ENCODE results near the gene CAVIN2. TPM values are rescaled to one million over a fixed set of nuclear protein-coding genes. Genes with fewer than 3 reads are reported as not detected.

CAVIN2 gene
- total RNA-seq, 1 experiment from 2014 or later: not detected

DNA sequence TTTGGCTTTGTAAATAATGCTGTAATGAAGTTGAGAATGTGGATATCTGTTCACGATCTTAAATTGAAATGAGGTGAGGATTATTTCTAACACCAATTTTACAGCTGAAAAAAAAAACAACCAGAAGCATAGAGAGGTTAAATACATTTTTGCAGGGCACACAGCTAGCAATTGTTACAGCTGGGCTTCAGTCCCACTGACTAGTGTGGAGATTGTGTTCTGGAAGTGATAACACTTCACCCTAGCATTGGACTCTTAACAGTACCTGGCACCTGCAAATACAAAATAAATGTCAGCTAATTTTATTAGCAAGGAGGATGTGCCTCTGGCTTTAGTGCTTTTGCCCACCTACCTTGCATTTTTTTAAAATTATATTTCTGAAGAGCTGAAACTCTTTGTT is 28.8 kb downstream of the CAVIN2 start:
- Mint-ChIP-seq H3K27ac (ENCODE audit: unreplicated experiment) (no peak overlapping the region), H3K9me3 (ENCODE audit: unreplicated experiment) (no peaks in the 10 kb centered on the region), H3K36me3 (ENCODE audit: insufficient read depth, unreplicated experiment) (no peaks in the 10 kb centered on the region), H3K4me3 (ENCODE audit: unreplicated experiment) (no peak overlapping the region), H3K27me3 (ENCODE audit: insufficient read depth, unreplicated experiment) (peaks cover 18% of the 10 kb centered on the region), H3K4me1 (ENCODE audit: low read depth, unreplicated experiment) (no peaks in the 10 kb centered on the region)
- intact Hi-C loops (cut with micrococcal nuclease; ENCODE audit: unreplicated experiment): no loop called here
- Histone ChIP-seq H3K4me1 (no peaks in the 10 kb centered on the region), H3K27me3 (replicated peaks; ENCODE audit: control insufficient read depth, insufficient read depth, low read length) (no peaks in the 10 kb centered on the region), H3K36me3 (ENCODE audit: control insufficient read depth, insufficient read depth, low read length) (no peaks in the 10 kb centered on the region), H3K9me3 (no peaks in the 10 kb centered on the region), H3K4me3 (ENCODE audit: low read depth, low read length) (no peak overlapping the region)
- no peak for DNase-seq
- POLR2A ChIA-PET: interaction anchor here (0.5 kb wide), 1 partner anchor 274 kb away, joined by 3 read pairs; no protein-coding TSS in a partner anchor
- TF ChIP-seq, protein P1, sequence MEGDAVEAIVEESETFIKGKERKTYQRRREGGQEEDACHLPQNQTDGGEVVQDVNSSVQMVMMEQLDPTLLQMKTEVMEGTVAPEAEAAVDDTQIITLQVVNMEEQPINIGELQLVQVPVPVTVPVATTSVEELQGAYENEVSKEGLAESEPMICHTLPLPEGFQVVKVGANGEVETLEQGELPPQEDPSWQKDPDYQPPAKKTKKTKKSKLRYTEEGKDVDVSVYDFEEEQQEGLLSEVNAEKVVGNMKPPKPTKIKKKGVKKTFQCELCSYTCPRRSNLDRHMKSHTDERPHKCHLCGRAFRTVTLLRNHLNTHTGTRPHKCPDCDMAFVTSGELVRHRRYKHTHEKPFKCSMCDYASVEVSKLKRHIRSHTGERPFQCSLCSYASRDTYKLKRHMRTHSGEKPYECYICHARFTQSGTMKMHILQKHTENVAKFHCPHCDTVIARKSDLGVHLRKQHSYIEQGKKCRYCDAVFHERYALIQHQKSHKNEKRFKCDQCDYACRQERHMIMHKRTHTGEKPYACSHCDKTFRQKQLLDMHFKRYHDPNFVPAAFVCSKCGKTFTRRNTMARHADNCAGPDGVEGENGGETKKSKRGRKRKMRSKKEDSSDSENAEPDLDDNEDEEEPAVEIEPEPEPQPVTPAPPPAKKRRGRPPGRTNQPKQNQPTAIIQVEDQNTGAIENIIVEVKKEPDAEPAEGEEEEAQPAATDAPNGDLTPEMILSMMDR (IDR thresholded peaks at IDR 0.05; ENCODE audit: insufficient read depth in 1 of 2, low read depth in 1 of 2, low read length in 1 of 2, severe bottlenecking in 1 of 2, unreplicated experiment in 1 of 2): no peak
- CTCF ChIA-PET: interaction anchor here (0.6 kb wide), 1 partner anchor 83 kb away, joined by 3 read pairs; no protein-coding TSS in a partner anchor
- BruUV-seq (replicated peaks): no TSS peak

DNA sequence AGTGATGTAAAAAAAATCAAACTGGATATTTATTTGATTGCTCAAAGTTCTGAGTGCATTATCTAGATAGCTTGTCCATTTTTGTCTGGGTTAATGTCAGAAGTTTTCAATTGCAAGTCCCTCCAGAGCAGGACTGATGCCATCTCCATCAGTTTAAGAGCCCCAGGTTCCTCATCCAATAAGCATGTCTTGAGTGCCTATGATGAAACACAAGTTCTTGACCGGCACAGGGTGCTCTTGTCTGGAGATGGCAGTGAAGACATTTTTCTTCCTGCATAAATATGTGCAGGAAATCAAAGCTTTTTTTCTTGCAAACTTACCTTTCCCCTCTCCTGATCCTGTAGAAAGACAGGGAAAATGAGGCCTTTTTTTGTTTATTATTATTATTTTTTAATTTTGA is 31.9 kb downstream of the CAVIN2 start:
- no peaks in the 10 kb centered on the region for H3K9me3 Mint-ChIP-seq (ENCODE audit: unreplicated experiment)
- intact Hi-C loops (cut with micrococcal nuclease; ENCODE audit: unreplicated experiment): no loop called here
- H3K27ac Mint-ChIP-seq (ENCODE audit: unreplicated experiment): no peak overlapping the region
- H3K4me3 Mint-ChIP-seq (ENCODE audit: unreplicated experiment): no peak overlapping the region
- no peaks in the 10 kb centered on the region for H3K9me3 ChIP-seq
- H3K36me3 Mint-ChIP-seq (ENCODE audit: insufficient read depth, unreplicated experiment): no peaks in the 10 kb centered on the region
- no peaks in the 10 kb centered on the region for H3K4me1 ChIP-seq
- DNase-seq: no peak
- ChIA-PET CTCF (interaction anchor here (1.7 kb wide), 1 partner anchor 347 kb away, joined by 6 read pairs; no protein-coding TSS in a partner anchor), POLR2A (no interaction called here)
- H3K27me3 Mint-ChIP-seq (ENCODE audit: insufficient read depth, unreplicated experiment): peaks cover 8% of the 10 kb centered on the region
- BruUV-seq (replicated peaks): no TSS peak
- no peaks in the 10 kb centered on the region for H3K36me3 ChIP-seq (ENCODE audit: control insufficient read depth, insufficient read depth, low read length)
- H3K4me1 Mint-ChIP-seq (ENCODE audit: low read depth, unreplicated experiment): no peaks in the 10 kb centered on the region
- H3K27me3 ChIP-seq (replicated peaks; ENCODE audit: control insufficient read depth, insufficient read depth, low read length): no peaks in the 10 kb centered on the region
- TF ChIP-seq, protein P1 (IDR thresholded peaks at IDR 0.05; ENCODE audit: insufficient read depth in 1 of 2, low read depth in 1 of 2, low read length in 1 of 2, severe bottlenecking in 1 of 2, unreplicated experiment in 1 of 2): no peak
- no peak overlapping the region for H3K4me3 ChIP-seq (ENCODE audit: low read depth, low read length)

DNA sequence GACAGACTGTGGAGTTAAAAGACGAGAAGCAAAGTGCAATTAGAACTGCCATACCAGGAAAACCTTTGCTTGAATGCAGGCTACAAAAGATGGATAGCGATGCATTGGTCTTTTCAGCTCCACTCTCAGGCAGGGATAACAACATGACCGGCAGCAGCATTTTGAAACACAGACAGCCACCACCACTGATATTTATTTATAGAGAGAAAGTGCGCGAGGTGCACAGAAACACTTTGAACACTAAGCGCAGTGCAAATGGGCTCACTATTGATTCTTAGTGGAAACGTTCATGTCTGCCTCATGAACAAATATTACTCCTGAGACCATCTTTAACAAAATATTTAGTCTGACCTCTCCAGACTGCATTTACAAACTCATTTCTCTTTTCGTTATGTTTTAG is 32.9 kb downstream of the CAVIN2 start:
- Mint-ChIP-seq H3K27ac (ENCODE audit: unreplicated experiment) (no peak overlapping the region), H3K4me1 (ENCODE audit: low read depth, unreplicated experiment) (no peaks in the 10 kb centered on the region), H3K9me3 (ENCODE audit: unreplicated experiment) (no peaks in the 10 kb centered on the region), H3K27me3 (ENCODE audit: insufficient read depth, unreplicated experiment) (peaks cover 8% of the 10 kb centered on the region), H3K36me3 (ENCODE audit: insufficient read depth, unreplicated experiment) (no peaks in the 10 kb centered on the region), H3K4me3 (ENCODE audit: unreplicated experiment) (no peak overlapping the region)
- no peaks in the 10 kb centered on the region for H3K4me1 ChIP-seq
- intact Hi-C loops (cut with micrococcal nuclease; ENCODE audit: unreplicated experiment): loop anchor here (2.0 to 5.0 kb wide), 2 partner anchors 55 to 173 kb away; no protein-coding TSS in a partner anchor
- H3K4me3 ChIP-seq (ENCODE audit: low read depth, low read length): no peak overlapping the region
- H3K36me3 ChIP-seq (ENCODE audit: control insufficient read depth, insufficient read depth, low read length): no peaks in the 10 kb centered on the region
- TF ChIP-seq, protein P1 (IDR thresholded peaks at IDR 0.05; ENCODE audit: insufficient read depth in 1 of 2, low read depth in 1 of 2, low read length in 1 of 2, severe bottlenecking in 1 of 2, unreplicated experiment in 1 of 2): no peak
- DNase-seq: no peak
- H3K27me3 ChIP-seq (replicated peaks; ENCODE audit: control insufficient read depth, insufficient read depth, low read length): no peaks in the 10 kb centered on the region
- ChIA-PET POLR2A (no interaction called here), CTCF (interaction anchor here (1.7 to 2.7 kb wide), 2 partner anchors 348 to 349 kb away, joined by 6 to 89 read pairs; no protein-coding TSS in a partner anchor)
- H3K9me3 ChIP-seq: no peaks in the 10 kb centered on the region
- BruUV-seq (replicated peaks): no TSS peak
